ENCODE measurements around the gene MRPS9. TPM values are rescaled to one million over a fixed set of nuclear protein-coding genes. Genes with fewer than 3 reads are reported as not detected.

MRPS9 gene
- total RNA-seq, 1 donor from 2014 or later, result 18.7 TPM

- H3K27me3 ChIP-seq, result no peaks in the 10 kb centered on the region
- H3K4me3 ChIP-seq, result no peak overlapping the region
- H3K36me3 ChIP-seq, result no peaks in the 10 kb centered on the region
- no peak for DNase-seq (ENCODE audit: low spot score in 2 of 2)
- H3K4me1 ChIP-seq, result no peaks in the 10 kb centered on the region
- H3K9me3 ChIP-seq, result no peaks in the 10 kb centered on the region
- intact Hi-C loops (cut with DNase I), result no loop called here
- TF ChIP-seq CTCF (IDR thresholded peaks at IDR 0.05), result no peak
- no peak overlapping the region for H3K27ac ChIP-seq
Observed at GRCh38 chr2:105117565-105117964, 79.7 kb downstream of the MRPS9 start.

DNA sequence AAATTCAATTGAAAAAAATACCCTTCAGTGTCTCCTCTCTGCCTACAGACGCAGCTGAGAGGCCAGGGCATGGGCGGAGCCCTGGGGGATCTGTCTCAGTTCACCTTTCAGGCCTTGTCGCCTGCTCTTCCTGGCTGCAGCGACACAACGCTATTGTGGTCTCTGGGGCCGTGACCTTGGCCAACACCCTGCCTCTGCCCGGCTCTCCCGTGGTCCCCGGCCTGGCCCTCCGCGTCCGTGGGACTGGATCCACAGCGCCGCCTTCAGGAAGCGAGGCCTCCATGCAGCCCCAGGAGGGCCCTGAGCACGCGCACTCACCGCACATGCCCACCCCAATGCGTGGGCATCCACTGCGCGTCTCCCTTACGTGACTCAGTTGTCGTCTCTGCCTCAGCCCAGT, 81.1 kb downstream of the MRPS9 start:
- no peak for TF ChIP-seq CTCF (IDR thresholded peaks at IDR 0.05)
- DNase-seq (ENCODE audit: low spot score in 2 of 2), result no peak
- H3K4me1 ChIP-seq, result no peaks in the 10 kb centered on the region
- H3K27me3 ChIP-seq, result no peaks in the 10 kb centered on the region
- intact Hi-C loops (cut with DNase I), result no loop called here
- H3K36me3 ChIP-seq, result no peaks in the 10 kb centered on the region
- H3K9me3 ChIP-seq, result no peaks in the 10 kb centered on the region
- no peak overlapping the region for H3K4me3 ChIP-seq
- H3K27ac ChIP-seq, result no peak overlapping the region

DNA sequence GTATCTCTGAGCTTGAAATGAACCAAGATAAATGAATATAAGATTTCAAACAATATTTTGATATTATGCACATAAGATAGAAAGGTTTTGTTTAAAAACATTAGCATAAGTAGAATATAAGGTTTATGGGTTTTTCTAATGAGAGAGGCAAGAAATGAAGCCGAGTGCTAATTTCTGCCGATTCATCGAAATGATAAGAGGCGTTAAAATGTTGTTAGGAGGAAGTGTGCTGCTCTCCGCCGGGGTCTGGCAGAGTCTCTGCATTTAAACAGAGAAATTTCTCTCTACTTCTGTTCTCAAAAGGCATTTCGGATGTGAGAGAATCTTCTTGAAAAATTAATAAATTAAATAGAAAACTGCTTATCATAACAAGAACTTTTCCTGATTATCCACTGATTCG, 83.6 kb downstream of the MRPS9 start:
- no peaks in the 10 kb centered on the region for H3K4me1 ChIP-seq
- no peak for DNase-seq (ENCODE audit: low spot score in 2 of 2)
- intact Hi-C loops (cut with DNase I), result no loop called here
- TF ChIP-seq CTCF (IDR thresholded peaks at IDR 0.05), result no peak
- no peak overlapping the region for H3K4me3 ChIP-seq
- H3K27ac ChIP-seq, result no peak overlapping the region
- no peaks in the 10 kb centered on the region for H3K36me3 ChIP-seq
- no peaks in the 10 kb centered on the region for H3K27me3 ChIP-seq
- no peaks in the 10 kb centered on the region for H3K9me3 ChIP-seq

DNA sequence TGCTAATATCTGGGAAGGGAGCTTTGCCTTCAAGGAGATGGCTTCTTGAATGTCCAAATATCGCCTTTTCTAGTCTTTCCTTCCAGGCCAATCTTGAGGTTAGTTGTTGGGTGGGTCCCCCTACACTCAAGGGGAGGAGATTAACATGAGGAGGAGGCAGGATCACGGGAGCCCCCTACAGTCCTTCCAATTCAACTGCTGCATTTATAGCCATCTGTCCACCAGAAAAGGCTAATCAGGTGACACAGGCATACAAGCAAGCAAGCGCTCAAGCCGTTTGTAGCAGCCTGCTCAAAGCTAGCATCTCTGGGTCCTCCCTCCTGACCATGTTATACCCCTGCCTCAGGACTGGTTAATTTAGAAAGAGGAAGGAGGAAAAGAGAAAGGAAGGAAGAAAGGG, 87.6 kb downstream of the MRPS9 start:
- H3K36me3 ChIP-seq, result no peaks in the 10 kb centered on the region

DNA sequence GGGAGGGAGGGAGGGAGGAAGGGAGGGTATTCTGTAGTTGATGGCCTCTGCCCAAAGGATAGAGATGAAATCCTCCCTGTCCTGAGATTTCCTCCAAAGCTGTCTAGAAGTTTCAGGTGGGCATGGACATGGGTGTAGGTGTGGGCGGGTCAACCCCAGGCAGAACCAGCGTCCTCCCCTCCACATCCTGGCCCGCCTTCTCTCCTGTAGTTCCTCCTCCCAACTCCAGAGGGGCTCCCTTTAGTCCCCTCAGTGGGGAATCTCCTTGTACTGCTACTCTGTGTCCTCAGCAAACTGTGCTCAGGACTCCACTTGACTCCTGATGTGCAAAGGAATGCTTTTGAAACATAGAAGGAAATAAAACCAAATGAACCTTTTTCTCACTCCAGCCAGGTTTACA, 88.1 kb downstream of the MRPS9 start:
- Histone ChIP-seq H3K36me3 (no peaks in the 10 kb centered on the region), H3K4me1 (no peaks in the 10 kb centered on the region), H3K9me3 (no peaks in the 10 kb centered on the region), H3K27ac (no peak overlapping the region), H3K27me3 (no peaks in the 10 kb centered on the region), H3K4me3 (no peak overlapping the region)
- intact Hi-C loops (cut with DNase I), result no loop called here
- no peak for DNase-seq (ENCODE audit: low spot score in 2 of 2)
- no peak for TF ChIP-seq CTCF (IDR thresholded peaks at IDR 0.05)

More for the DNA sequence above, 87.6 kb downstream of the MRPS9 start:
- no peaks in the 10 kb centered on the region for H3K9me3 ChIP-seq
- no peak overlapping the region for H3K27ac ChIP-seq
- DNase-seq (ENCODE audit: low spot score in 2 of 2), result no peak
- H3K27me3 ChIP-seq, result no peaks in the 10 kb centered on the region
- no peak for TF ChIP-seq CTCF (IDR thresholded peaks at IDR 0.05)
- no peaks in the 10 kb centered on the region for H3K4me1 ChIP-seq
- intact Hi-C loops (cut with DNase I), result no loop called here
- H3K4me3 ChIP-seq, result no peak overlapping the region

DNA sequence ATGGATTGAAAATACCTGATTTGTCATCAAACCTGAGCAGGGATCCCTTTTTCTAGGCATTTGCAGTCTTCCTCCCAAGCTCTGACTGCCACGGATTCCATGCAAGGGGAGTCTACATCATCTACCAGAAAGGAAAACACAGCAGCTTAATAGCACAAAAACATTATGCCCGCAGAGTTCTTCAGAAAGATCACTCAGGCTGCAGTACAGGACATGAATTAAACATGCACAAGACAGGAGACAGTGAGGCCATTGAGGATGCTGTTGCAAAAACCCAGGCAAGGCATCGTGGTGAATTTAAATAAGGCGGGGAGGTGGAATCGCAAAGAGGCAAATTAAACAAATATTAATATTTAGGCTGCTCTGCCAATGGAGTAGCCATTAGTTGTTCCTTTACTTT, 88.5 kb downstream of the MRPS9 start:
- no peak for TF ChIP-seq CTCF (IDR thresholded peaks at IDR 0.05)
- intact Hi-C loops (cut with DNase I), result no loop called here

More for the DNA sequence above, 88.5 kb downstream of the MRPS9 start:
- Histone ChIP-seq H3K27me3 (no peaks in the 10 kb centered on the region), H3K36me3 (no peaks in the 10 kb centered on the region), H3K9me3 (no peaks in the 10 kb centered on the region), H3K4me1 (no peaks in the 10 kb centered on the region), H3K4me3 (no peak overlapping the region), H3K27ac (no peak overlapping the region)
- DNase-seq (ENCODE audit: low spot score in 2 of 2), result no peak

Measured in ascending aorta (tissue), 2 donors.